IMR-90 (cell line): ENCODE measurements around the gene NAGPA. TPM values are rescaled to one million over a fixed set of nuclear protein-coding genes. Genes with fewer than 3 reads are reported as not detected.

ENCODE experiments used
- ATAC-seq: fragments of 200-7000 bp; cut with Tn5 transposase; 2 replicates; pipeline ENCODE4 v1.9.1; 2020; ENCODE audit warnings: low read depth, mild to moderate bottlenecking, moderate library complexity
- BruUV-seq: library from RNA; stranded (reverse); fragments of 400-500 nt; replicated peaks from 2 replicates; lab custom pipeline; 2021; lab: Mats Ljungman, UMichigan
- CTCF ChIA-PET: fragments of 300-600 bp; formaldehyde crosslinking; extraction: SDS; loops from one replicate; lab custom pipeline; 2021; ENCODE audit warnings: antibody characterized with exemption; lab: Yijun Ruan, JAX
- POLR2A ChIA-PET: fragments of 300-600 bp; sonication (Branson Sonifier 250); formaldehyde crosslinking; loops from one replicate; lab custom pipeline; 2022; ENCODE audit warnings: antibody characterized with exemption; ENCODE audit not compliant: unreplicated experiment; lab: Charles Lee
- DNase-seq: peaks from one replicate; pipeline ENCODE4 v3.0.0; 2013
- H2AFZ ChIP-seq: replicated peaks from 2 replicates; pipeline ENCODE3; 2013; ENCODE audit warnings: low read length, mild to moderate bottlenecking; ENCODE audit not compliant: poor library complexity
- H2AK5ac ChIP-seq: 2 replicates; pipeline ENCODE4 v1.6.1; 2013; ENCODE audit warnings: low read depth, low read length, inconsistent platforms
- H2AK9ac ChIP-seq: replicated peaks from 2 replicates; pipeline ENCODE3; 2013; ENCODE audit warnings: mild to moderate bottlenecking, low read depth, low read length, moderate library complexity; ENCODE audit not compliant: poor library complexity
- H2BK120ac ChIP-seq: 2 replicates; pipeline ENCODE4 v1.6.1; 2013; ENCODE audit warnings: low read depth, low read length, inconsistent platforms
- H2BK15ac ChIP-seq: 3 replicates; pipeline ENCODE4 v1.6.1; 2013; ENCODE audit warnings: low read depth, low read length, inconsistent platforms
- H2BK20ac ChIP-seq: 2 replicates; pipeline ENCODE4 v1.6.1; 2013; ENCODE audit warnings: low read depth, mild to moderate bottlenecking, inconsistent platforms, low read length, moderate library complexity
- H2BK5ac ChIP-seq: 2 replicates; pipeline ENCODE4 v1.6.1; 2013; ENCODE audit warnings: mild to moderate bottlenecking, low read depth, low read length, inconsistent platforms; ENCODE audit not compliant: poor library complexity, severe bottlenecking
- H3K14ac ChIP-seq: replicated peaks from 2 replicates; pipeline ENCODE4 v1.6.1; 2013; ENCODE audit warnings: low read depth, low read length, inconsistent platforms
- H3K18ac ChIP-seq: 2 replicates; pipeline ENCODE4 v1.6.1; 2013; ENCODE audit warnings: low read depth, low read length, control low read depth
- H3K23ac ChIP-seq: 2 replicates; pipeline ENCODE4 v1.6.1; 2013; ENCODE audit warnings: low read depth, low read length, inconsistent platforms
- H3K27ac ChIP-seq: 2 replicates; pipeline ENCODE4 v1.5.1; 2013; ENCODE audit warnings: mild to moderate bottlenecking, control low read depth, low read length; ENCODE audit not compliant: insufficient read depth
- H3K27me3 ChIP-seq: 2 replicates; pipeline ENCODE4 v1.6.1; 2013; ENCODE audit warnings: low read length; ENCODE audit not compliant: control insufficient read depth, insufficient read depth
- H3K36me3 ChIP-seq: 2 replicates; pipeline ENCODE4 v1.6.1; 2013; ENCODE audit warnings: low read length, mixed read lengths; ENCODE audit not compliant: control insufficient read depth, insufficient read depth
- H3K4ac ChIP-seq: 2 replicates; pipeline ENCODE4 v1.6.1; 2013; ENCODE audit warnings: low read depth, low read length, inconsistent platforms
- H3K4me1 ChIP-seq: 2 replicates; pipeline ENCODE4 v1.6.1; 2013; ENCODE audit warnings: low read length, mixed read lengths; ENCODE audit not compliant: control insufficient read depth, insufficient read depth
- H3K4me2 ChIP-seq: 2 replicates; pipeline ENCODE4 v1.6.1; 2013; ENCODE audit warnings: low read depth, mild to moderate bottlenecking, control low read depth, low read length, moderate library complexity
- H3K4me3 ChIP-seq: 2 replicates; pipeline ENCODE4 v1.5.1; 2013; ENCODE audit warnings: low read depth, mild to moderate bottlenecking, control low read depth, low read length, moderate library complexity; ENCODE audit not compliant: insufficient read depth
- H3K56ac ChIP-seq: 2 replicates; pipeline ENCODE4 v1.6.1; 2013; ENCODE audit warnings: low read length, inconsistent platforms; ENCODE audit not compliant: insufficient read depth; ENCODE audit errors: extremely low read depth
- H3K79me1 ChIP-seq, 2 experiments: 2 replicates each; pipeline ENCODE4 v1.6.1; 2013; ENCODE audit warnings: low read length in 2 of 2, inconsistent platforms in 1 of 2, low read depth in 1 of 2
- H3K9ac ChIP-seq: 2 replicates; pipeline ENCODE4 v1.6.1; 2013; ENCODE audit warnings: low read depth, low read length, control low read depth
- H3K9me1 ChIP-seq: 2 replicates; pipeline ENCODE4 v1.6.1; 2013; ENCODE audit warnings: low read length, inconsistent platforms; ENCODE audit not compliant: insufficient read depth
- H3K9me3 ChIP-seq: 2 replicates; pipeline ENCODE4 v1.6.1; 2013; ENCODE audit warnings: low read length; ENCODE audit not compliant: control insufficient read depth, insufficient read depth
- H4K20me1 ChIP-seq: 2 replicates; pipeline ENCODE4 v1.6.1; 2013; ENCODE audit warnings: low read length, inconsistent platforms; ENCODE audit not compliant: insufficient read depth
- H4K5ac ChIP-seq: 2 replicates; pipeline ENCODE4 v1.6.1; 2013; ENCODE audit warnings: mild to moderate bottlenecking, low read depth, low read length, control low read depth
- H4K8ac ChIP-seq, 2 experiments: 2 replicates each; pipeline ENCODE4 v1.6.1; 2013; ENCODE audit warnings: low read depth in 2 of 2, low read length in 2 of 2, control low read depth in 1 of 2, inconsistent platforms in 1 of 2
- H4K91ac ChIP-seq: 2 replicates; pipeline ENCODE4 v1.6.1; 2013; ENCODE audit warnings: low read depth, low read length, inconsistent platforms; ENCODE audit not compliant: insufficient read depth
- BHLHE40 ChIP-seq: fragments of 150-350 bp; IDR thresholded peaks from 2 replicates; pipeline ENCODE4 v1.6.1; 2016; ENCODE audit warnings: mild to moderate bottlenecking, low read depth, low read length
- CEBPB ChIP-seq: IDR thresholded peaks from 2 replicates; pipeline ENCODE4 v1.6.1; 2012; ENCODE audit warnings: low read depth, low read length, improper control_type of control experiment
- CHD1 ChIP-seq: IDR thresholded peaks from 2 replicates; pipeline ENCODE4 v1.6.1; 2012; ENCODE audit warnings: low read depth, low read length, improper control_type of control experiment
- CTCF ChIP-seq: conservative IDR thresholded peaks from 2 replicates; pipeline ENCODE4 v1.5.1; 2012; ENCODE audit warnings: mild to moderate bottlenecking, low read depth, low read length, improper control_type of control experiment
- FOS ChIP-seq: fragments of 150-350 bp; IDR thresholded peaks from 2 replicates; pipeline ENCODE4 v1.6.1; 2016; ENCODE audit warnings: low read depth, low read length
- MAFK ChIP-seq: IDR thresholded peaks from 2 replicates; pipeline ENCODE4 v1.6.1; 2012; ENCODE audit warnings: low read depth, low read length, improper control_type of control experiment
- MAZ ChIP-seq: IDR thresholded peaks from 2 replicates; pipeline ENCODE4 v1.6.1; 2012; ENCODE audit warnings: low read depth, mild to moderate bottlenecking, low read length, improper control_type of control experiment, moderate library complexity, borderline replicate concordance
- MXI1 ChIP-seq: IDR thresholded peaks from 2 replicates; pipeline ENCODE4 v1.6.1; 2012; ENCODE audit warnings: low read depth, mild to moderate bottlenecking, low read length, moderate library complexity, borderline replicate concordance
- NFE2L2 ChIP-seq: fragments of 150-350 bp; IDR thresholded peaks from 2 replicates; pipeline ENCODE4 v1.6.1; 2016; ENCODE audit warnings: low read depth, mild to moderate bottlenecking, low read length
- POLR2A ChIP-seq: IDR thresholded peaks from 2 replicates; pipeline ENCODE4 v1.6.1; 2012; ENCODE audit warnings: mild to moderate bottlenecking, low read depth, low read length
- RAD21 ChIP-seq: IDR thresholded peaks from 2 replicates; pipeline ENCODE4 v1.6.1; 2012; ENCODE audit warnings: low read length, improper control_type of control experiment
- RCOR1 ChIP-seq: IDR thresholded peaks from 2 replicates; pipeline ENCODE4 v1.6.1; 2012; ENCODE audit warnings: mild to moderate bottlenecking, low read length, improper control_type of control experiment; ENCODE audit not compliant: insufficient replicate concordance
- RFX5 ChIP-seq: IDR thresholded peaks from 2 replicates; pipeline ENCODE4 v1.8.0; 2012; ENCODE audit warnings: low read depth, mild to moderate bottlenecking, low read length, moderate library complexity
- SMC3 ChIP-seq: fragments of 150-350 bp; IDR thresholded peaks from 2 replicates; pipeline ENCODE4 v1.6.1; 2016; ENCODE audit warnings: low read depth, mild to moderate bottlenecking, antibody characterized with exemption, low read length, moderate library complexity
- WGBS, 2 experiments: methylation state at CpG; one replicate each; pipeline versions ENCODE4 v1.1.5 to v1.1.7; 2013; ENCODE audit warnings: missing lambda C conversion rate in 2 of 2; ENCODE audit not compliant: insufficient read length in 1 of 2; ENCODE audit errors: extremely low coverage in 2 of 2; 5-methylcytosine and 5-hydroxymethylcytosine counted together
- dilution Hi-C: fragments of 300-500 bp; cut with HindIII; formaldehyde crosslinking; loops from one replicate; pipeline ENCODE4 v1.14.3; 2018; ENCODE audit warnings: low sequenced_read_pairs; ENCODE audit not compliant: unreplicated experiment
- in situ Hi-C: fragments of 300-500 bp; cut with MboI; formaldehyde crosslinking; loops from 3 replicates; pipeline ENCODE4 v1.14.3; 2019; ENCODE audit warnings: low sequenced_read_pairs, inconsistent platforms, mixed read lengths
- intact Hi-C: fragments of 100-400 bp; cut with micrococcal nuclease; formaldehyde crosslinking; loops from 2 replicates; pipeline ENCODE4 v1.10.0; 2022
- polyA plus RNA-seq, 3 experiments: library from polyadenylated mRNA; depleted of rRNA; stranded (reverse); fragments of >200 nt; gene quantifications; 2 replicates each; pipeline ENCODE4 v1.2.3, GENCODE V29; 2012; ENCODE audit warnings: low replicate concordance in 1 of 3
- total RNA-seq: library from RNA; depleted of rRNA; stranded (reverse); fragments of >200 nt; gene quantifications from 2 replicates; pipeline ENCODE4 v1.2.3, GENCODE V29; 2012
- TF ChIP-seq, protein P1 (sequence below): fragments of 150-350 bp; IDR thresholded peaks from 2 replicates; pipeline ENCODE4 v1.6.1; 2017; ENCODE audit warnings: mild to moderate bottlenecking, antibody characterized with exemption, low read length, low read depth
- TF ChIP-seq, protein P2 (sequence below): fragments of 150-350 bp; IDR thresholded peaks from 2 replicates; pipeline ENCODE4 v1.6.1; 2016; ENCODE audit warnings: low read depth, mild to moderate bottlenecking, low read length, moderate library complexity, borderline replicate concordance

NAGPA gene
- total and polyA plus RNA-seq, 2 of the 4 experiments (the other 2 are of a cell fraction) = 6.5 to 12.2 TPM

- Histone ChIP-seq H3K56ac (no peak overlapping the region), H3K4me2 (no peak overlapping the region), H2BK120ac (no peak overlapping the region), H4K91ac (no peak overlapping the region), H3K14ac (no peak overlapping the region), H3K23ac (no peak overlapping the region), H3K9ac (no peak overlapping the region), H3K4me1 (no peaks in the 10 kb centered on the region), H2BK20ac (no peak overlapping the region), H3K9me3 (no peaks in the 10 kb centered on the region), H3K9me1 (no peaks in the 10 kb centered on the region), H2BK15ac (no peak overlapping the region), H4K20me1 (no peaks in the 10 kb centered on the region), H3K79me1 (no peaks in the 10 kb centered on the region), H2AK5ac (no peak overlapping the region), H4K8ac (no peak overlapping the region), H2AFZ (peak overlapping the region; percentile 32), H3K27ac (no peak overlapping the region), H3K36me3 (no peaks in the 10 kb centered on the region), H3K4me3 (no peak overlapping the region), H3K18ac (no peak overlapping the region), H4K5ac (no peak overlapping the region), H2AK9ac (no peak overlapping the region), H3K4ac (no peak overlapping the region), H3K27me3 (peaks cover 29% of the 10 kb centered on the region), H2BK5ac (no peak overlapping the region)
- intact Hi-C loops (no loop called here), in situ Hi-C loops (no loop called here), dilution Hi-C loops (no loop called here)
- no peak for ATAC-seq
- TF ChIP-seq MXI1 (no peak), POLR2A (no peak), MAZ (no peak), CHD1 (no peak), MAFK (no peak), CEBPB (no peak), BHLHE40 (no peak), RAD21 (no peak), SMC3 (no peak), RCOR1 (no peak), CTCF (no peak), NFE2L2 (no peak), FOS (no peak), RFX5 (no peak)
- TF ChIP-seq, protein P1, sequence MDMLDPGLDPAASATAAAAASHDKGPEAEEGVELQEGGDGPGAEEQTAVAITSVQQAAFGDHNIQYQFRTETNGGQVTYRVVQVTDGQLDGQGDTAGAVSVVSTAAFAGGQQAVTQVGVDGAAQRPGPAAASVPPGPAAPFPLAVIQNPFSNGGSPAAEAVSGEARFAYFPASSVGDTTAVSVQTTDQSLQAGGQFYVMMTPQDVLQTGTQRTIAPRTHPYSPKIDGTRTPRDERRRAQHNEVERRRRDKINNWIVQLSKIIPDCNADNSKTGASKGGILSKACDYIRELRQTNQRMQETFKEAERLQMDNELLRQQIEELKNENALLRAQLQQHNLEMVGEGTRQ = no peak
- TF ChIP-seq, protein P2, sequence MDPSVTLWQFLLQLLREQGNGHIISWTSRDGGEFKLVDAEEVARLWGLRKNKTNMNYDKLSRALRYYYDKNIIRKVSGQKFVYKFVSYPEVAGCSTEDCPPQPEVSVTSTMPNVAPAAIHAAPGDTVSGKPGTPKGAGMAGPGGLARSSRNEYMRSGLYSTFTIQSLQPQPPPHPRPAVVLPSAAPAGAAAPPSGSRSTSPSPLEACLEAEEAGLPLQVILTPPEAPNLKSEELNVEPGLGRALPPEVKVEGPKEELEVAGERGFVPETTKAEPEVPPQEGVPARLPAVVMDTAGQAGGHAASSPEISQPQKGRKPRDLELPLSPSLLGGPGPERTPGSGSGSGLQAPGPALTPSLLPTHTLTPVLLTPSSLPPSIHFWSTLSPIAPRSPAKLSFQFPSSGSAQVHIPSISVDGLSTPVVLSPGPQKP = no peak
- BruUV-seq = no TSS peak
- no peak for DNase-seq
- POLR2A ChIA-PET = no interaction called here
- CTCF ChIA-PET = interaction anchor here (0.6 kb wide), 1 partner anchor 133 kb away, joined by 4 read pairs; no protein-coding TSS in a partner anchor
- 49% methylated on average over 3 of the region's 8 CpGs; no CpG with 5 or more reads in 1 of the 2 experiments for WGBS, 2 experiments
Measured at GRCh38 chr16:4990415-4990814, 43.3 kb downstream of the NAGPA start.
